Measurements from ENCODE around the gene ATF6. TPM values are rescaled to one million over a fixed set of nuclear protein-coding genes. Genes with fewer than 3 reads are reported as not detected.

The ATF6 gene
- total and polyA plus RNA-seq, 2 of the 8 experiments (the other 6 are each of a cell fraction or from before 2014, with no cell fraction given), result 4.6 to 10.0 TPM

GRCh38 chr1:161928056-161928455 is 161.9 kb downstream of the ATF6 start:
- Histone ChIP-seq H3K4me1 (replicated peaks in 1 of 4; ENCODE audit: control insufficient read depth in 3 of 4, insufficient read depth in 4 of 4, low read length in 3 of 4) (no peaks in the 10 kb centered on the region), H2AK5ac (ENCODE audit: low read depth, low read length) (no peak overlapping the region), H4K20me1 (replicated peaks in 1 of 2; ENCODE audit: control insufficient read depth in 1 of 2, insufficient read depth in 2 of 2, low read length in 2 of 2) (no peaks in the 10 kb centered on the region), H3K23ac (ENCODE audit: insufficient read length) (no peak overlapping the region), H3K27me3 (replicated peaks in 1 of 4; ENCODE audit: control insufficient read depth in 3 of 4, extremely low read depth in 1 of 4, insufficient read depth in 3 of 4, low read length in 3 of 4) (no peaks in the 10 kb centered on the region), H3K27ac (ENCODE audit: low read depth, low read length) (no peak overlapping the region), H2BK120ac (replicated peaks; ENCODE audit: low read depth, low read length) (no peak overlapping the region), H3K4me2 (ENCODE audit: insufficient read depth in 1 of 2, low read depth in 2 of 2, low read length in 2 of 2) (no peak overlapping the region), H3K9ac (replicated peaks in 1 of 4; ENCODE audit: extremely low read depth in 1 of 4, low read depth in 3 of 4, low read length in 3 of 4) (no peak overlapping the region), H2BK20ac (ENCODE audit: low read length) (no peak overlapping the region), H3K56ac (replicated peaks; ENCODE audit: insufficient read length, low read depth, low read length) (no peak overlapping the region), H3K79me2 (ENCODE audit: control insufficient read depth in 1 of 2, insufficient read depth in 2 of 2, low read length in 2 of 2) (no peaks in the 10 kb centered on the region), H2BK5ac (ENCODE audit: low read depth, low read length) (no peak overlapping the region), H3K36me3 (ENCODE audit: control insufficient read depth in 2 of 4, insufficient read depth in 4 of 4, low read length in 3 of 4) (no peaks in the 10 kb centered on the region), H2BK12ac (ENCODE audit: low read depth, low read length) (no peak overlapping the region), H4K8ac (ENCODE audit: extremely low read depth, insufficient read depth, low read length) (no peak overlapping the region), H3K4ac (replicated peaks; ENCODE audit: insufficient read length, low read depth, low read length) (no peak overlapping the region), H3K14ac (ENCODE audit: insufficient read length) (no peak overlapping the region), H3K18ac (ENCODE audit: extremely low read depth, low read length) (no peak overlapping the region), H2AFZ (ENCODE audit: low read length) (no peak overlapping the region), H3K79me1 (ENCODE audit: low read depth, low read length) (no peaks in the 10 kb centered on the region), H2BK15ac (ENCODE audit: low read length) (no peak overlapping the region), H3K23me2 (ENCODE audit: low read depth, low read length) (no peaks in the 10 kb centered on the region), H3K9me3 (ENCODE audit: insufficient read depth in 2 of 2, low read depth in 1 of 2, low read length in 1 of 2) (no peaks in the 10 kb centered on the region), H4K91ac (replicated peaks; ENCODE audit: insufficient read length, low read length) (no peak overlapping the region), H4K5ac (ENCODE audit: insufficient read length, low read depth, low read length) (no peak overlapping the region), H3K4me3 (ENCODE audit: extremely low read depth in 1 of 4, insufficient read depth in 2 of 4, low read depth in 3 of 4, low read length in 4 of 4) (no peak overlapping the region)
- WGBS, 2 experiments (ENCODE audit: extremely low coverage in 1 of 2, insufficient coverage in 1 of 2, insufficient read length in 1 of 2, insufficient replicate concordance in 2 of 2, low coverage in 1 of 2, low lambda C conversion rate in 2 of 2, missing lambda C conversion rate in 1 of 2), result 92% methylated on average over 2 of the region's 2 CpGs; no CpG with 5 or more reads in 1 of the 2 experiments
- ChIA-PET POLR2A (ENCODE audit: partially characterized antibody) (no interaction called here), CTCF (ENCODE audit: partially characterized antibody) (interaction anchor here (1.0 to 1.9 kb wide), 3 partner anchors 12 to 136 kb away, joined by 3 to 7 read pairs (median 3); no protein-coding TSS in a partner anchor)
- no peak for DNase-seq (ENCODE audit: low read depth in 1 of 2, low spot score in 2 of 2)
- TF ChIP-seq TEAD4 (IDR thresholded peaks at IDR 0.05; ENCODE audit: low read depth, low read length) (no peak), TAF1 (IDR thresholded peaks at IDR 0.05; ENCODE audit: low read depth, low read length) (no peak), SIRT6 (IDR thresholded peaks at IDR 0.05; ENCODE audit: low read length) (no peak)
- no peak for FAIRE-seq

Data from H1 (cell line).